Neuronal stem cell (in vitro differentiated cells): ENCODE results near the gene ABHD2.

Experiments used
- DNase-seq: peaks from one replicate; pipeline ENCODE4 v3.0.0-alpha.2; 2013; ENCODE audit warnings: low spot score
- H2AFZ ChIP-seq: one replicate; pipeline ENCODE4 v1.6.1; 2013; ENCODE audit warnings: mild to moderate bottlenecking, low read length, inconsistent platforms
- H2AK5ac ChIP-seq: 2 replicates; pipeline ENCODE4 v1.6.1; 2013; ENCODE audit warnings: low read depth, mild to moderate bottlenecking, inconsistent platforms, low read length, moderate library complexity, mixed read lengths
- H2BK120ac ChIP-seq: 2 replicates; pipeline ENCODE4 v1.6.1; 2013; ENCODE audit warnings: low read depth, mild to moderate bottlenecking, inconsistent platforms, low read length, moderate library complexity, mixed read lengths
- H2BK12ac ChIP-seq: one replicate; pipeline ENCODE4 v1.6.1; 2013; ENCODE audit warnings: low read length, inconsistent platforms
- H2BK15ac ChIP-seq: 2 replicates; pipeline ENCODE4 v1.6.1; 2013; ENCODE audit warnings: mild to moderate bottlenecking, low read length, inconsistent platforms, mixed read lengths
- H2BK5ac ChIP-seq: one replicate; pipeline ENCODE4 v1.6.1; 2013; ENCODE audit warnings: inconsistent platforms, mild to moderate bottlenecking, low read length, moderate library complexity
- H3K14ac ChIP-seq: one replicate; pipeline ENCODE4 v1.6.1; 2013; ENCODE audit warnings: low read length, inconsistent platforms
- H3K18ac ChIP-seq: 2 replicates; pipeline ENCODE4 v1.6.1; 2013; ENCODE audit warnings: low read length, inconsistent platforms
- H3K23ac ChIP-seq: 2 replicates; pipeline ENCODE4 v1.6.1; 2013; ENCODE audit warnings: low read depth, mild to moderate bottlenecking, mixed read lengths, low read length, inconsistent platforms; ENCODE audit not compliant: poor library complexity
- H3K27ac ChIP-seq: replicated peaks from 3 replicates; pipeline ENCODE4 v1.5.1; 2013; ENCODE audit warnings: low read length, inconsistent platforms
- H3K27me3 ChIP-seq, 3 experiments: 2 replicates each; pipeline ENCODE4 v1.6.1; 2013; ENCODE audit warnings: low read length in 3 of 3, mild to moderate bottlenecking in 2 of 3, inconsistent platforms in 1 of 3, low read depth in 1 of 3, mixed read lengths in 1 of 3, moderate library complexity in 1 of 3; ENCODE audit not compliant: control insufficient read depth in 3 of 3, insufficient read depth in 3 of 3
- H3K36me3 ChIP-seq, 2 donors: replicated peaks in 1 of 2; 2 replicates each; pipeline ENCODE4 v1.6.1; 2013; ENCODE audit warnings: low read length in 2 of 2; ENCODE audit not compliant: control insufficient read depth in 2 of 2, insufficient read depth in 2 of 2
- H3K4ac ChIP-seq: 2 replicates; pipeline ENCODE4 v1.6.1; 2013; ENCODE audit warnings: inconsistent platforms, mild to moderate bottlenecking, low read length, moderate library complexity
- H3K4me1 ChIP-seq, 2 donors: 1 replicate in 1 of 2; 2 replicates in 1 of 2; pipeline ENCODE4 v1.6.1; 2013; ENCODE audit warnings: low read length in 2 of 2, low read depth in 1 of 2; ENCODE audit not compliant: control insufficient read depth in 2 of 2, insufficient read depth in 1 of 2
- H3K4me2 ChIP-seq: one replicate; pipeline ENCODE4 v1.6.1; 2013; ENCODE audit warnings: mild to moderate bottlenecking, low read length, inconsistent platforms; ENCODE audit not compliant: insufficient read depth, poor library complexity, severe bottlenecking
- H3K4me3 ChIP-seq, 2 donors: 2 replicates each; pipeline ENCODE4 v1.5.1; 2013; ENCODE audit warnings: low read length in 2 of 2, mild to moderate bottlenecking in 2 of 2, inconsistent platforms in 1 of 2, moderate library complexity in 1 of 2
- H3K79me1 ChIP-seq: one replicate; pipeline ENCODE4 v1.6.1; 2013; ENCODE audit warnings: low read depth, mild to moderate bottlenecking, inconsistent platforms, low read length, moderate library complexity
- H3K9ac ChIP-seq: one replicate; pipeline ENCODE4 v1.6.1; 2013; ENCODE audit warnings: mild to moderate bottlenecking, low read depth, low read length, inconsistent platforms; ENCODE audit not compliant: poor library complexity
- H3K9me3 ChIP-seq, 2 donors: replicated peaks in 1 of 2; 2 replicates each; pipeline versions ENCODE3 to v1.6.1; 2013; ENCODE audit warnings: low read length in 2 of 2, mild to moderate bottlenecking in 2 of 2, inconsistent platforms in 1 of 2, low read depth in 1 of 2, mixed read lengths in 1 of 2, moderate library complexity in 1 of 2; ENCODE audit not compliant: control insufficient read depth in 2 of 2, insufficient read depth in 1 of 2
- H4K8ac ChIP-seq: one replicate; pipeline ENCODE4 v1.6.1; 2013; ENCODE audit warnings: low read depth, mild to moderate bottlenecking, inconsistent platforms, low read length, moderate library complexity
- H4K91ac ChIP-seq: one replicate; pipeline ENCODE4 v1.6.1; 2013; ENCODE audit warnings: low read length, low read depth, mild to moderate bottlenecking, inconsistent platforms; ENCODE audit not compliant: poor library complexity
- WGBS, 2 donors: extraction: QIAGEN DNeasy Blood & Tissue Kit; methylation state at CpG; one replicate each; pipeline ENCODE4 v1.1.7; 2013; ENCODE audit warnings: missing lambda C conversion rate in 2 of 2, mixed read lengths in 1 of 2; ENCODE audit not compliant: insufficient read length in 2 of 2, insufficient replicate concordance in 1 of 2; ENCODE audit errors: extremely low coverage in 2 of 2; 5-methylcytosine and 5-hydroxymethylcytosine counted together

Gene ABHD2

DNA sequence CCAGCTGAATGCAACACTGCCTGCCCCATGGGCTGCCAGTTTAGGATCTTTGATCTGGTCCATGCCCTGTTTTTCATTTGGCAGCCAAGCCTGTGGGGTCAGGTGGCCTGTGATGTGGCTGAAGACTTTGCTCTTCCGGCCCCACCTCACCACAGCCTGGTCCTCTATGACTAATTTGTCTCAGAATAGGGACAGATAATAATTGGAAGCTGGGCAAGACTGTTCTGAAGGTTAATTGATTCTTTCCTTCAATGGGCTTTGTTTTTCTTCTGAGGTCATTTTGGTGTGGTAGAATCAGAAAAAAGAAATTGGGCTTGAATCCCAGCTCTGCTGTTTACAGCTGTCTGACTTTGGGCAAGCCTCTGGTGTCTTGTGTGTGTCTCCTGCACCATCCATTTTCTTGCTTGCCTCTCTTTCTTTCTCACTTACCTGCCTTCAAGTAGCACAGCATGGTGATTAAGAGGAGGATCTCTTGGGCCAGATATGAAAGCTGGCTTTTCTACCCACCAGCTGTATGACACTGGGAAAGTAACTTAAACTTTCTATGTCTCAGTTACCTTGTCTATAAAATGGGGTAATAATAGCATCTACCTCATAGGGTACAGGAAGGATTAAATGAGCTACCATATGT lies 24.2 kb downstream of the ABHD2 start:
- no peak overlapping the region for H3K23ac ChIP-seq
- peaks cover 10 to 15% of the 10 kb centered on the region in 2 donors for H3K4me1 ChIP-seq
- H3K9ac ChIP-seq: no peak overlapping the region
- H2BK12ac ChIP-seq: no peak overlapping the region
- no peaks in the 10 kb centered on the region for H3K9me3 ChIP-seq
- H4K91ac ChIP-seq: no peak overlapping the region
- no peak overlapping the region for H3K18ac ChIP-seq
- no peak overlapping the region for H3K4me2 ChIP-seq
- H2AK5ac ChIP-seq: no peak overlapping the region
- H3K4me3 ChIP-seq: no peak overlapping the region
- peaks cover 3 to 18% of the 10 kb centered on the region in 2 donors for H3K36me3 ChIP-seq
- H3K79me1 ChIP-seq: no peaks in the 10 kb centered on the region
- H2AFZ ChIP-seq: no peak overlapping the region
- no peak overlapping the region for H4K8ac ChIP-seq
- no peak overlapping the region for H3K14ac ChIP-seq
- WGBS, 2 donors: no CpG with 5 or more reads among the region's 1 CpG
- H3K27me3 ChIP-seq: no peaks in the 10 kb centered on the region
- no peak overlapping the region for H2BK120ac ChIP-seq
- H3K4ac ChIP-seq: no peak overlapping the region
- H2BK15ac ChIP-seq: no peak overlapping the region
- no peak overlapping the region for H3K27ac ChIP-seq
- DNase-seq: no peak
- H2BK5ac ChIP-seq: no peak overlapping the region

- Histone ChIP-seq H3K9ac (no peak overlapping the region), H2BK120ac (no peak overlapping the region), H2BK15ac (no peak overlapping the region), H3K4me3 (no peak overlapping the region), H3K4ac (no peak overlapping the region), H4K91ac (no peak overlapping the region), H3K36me3 (peaks cover 5 to 18% of the 10 kb centered on the region in 2 donors), H3K14ac (no peak overlapping the region), H2AK5ac (no peak overlapping the region), H3K27ac (no peak overlapping the region), H3K4me2 (no peak overlapping the region), H2AFZ (no peak overlapping the region), H3K18ac (no peak overlapping the region), H2BK5ac (no peak overlapping the region), H3K4me1 (peaks cover 11 to 15% of the 10 kb centered on the region in 2 donors), H2BK12ac (no peak overlapping the region), H3K79me1 (no peaks in the 10 kb centered on the region), H3K27me3 (no peaks in the 10 kb centered on the region), H4K8ac (no peak overlapping the region), H3K23ac (no peak overlapping the region), H3K9me3 (no peaks in the 10 kb centered on the region)
- WGBS, 2 donors: no CpG with 5 or more reads among the region's 7 CpGs
- DNase-seq: no peak
Measured at GRCh38 chr15:89113296-89114024, 25.2 kb downstream of the ABHD2 start.

- Histone ChIP-seq H2BK12ac (no peak overlapping the region), H2BK5ac (no peak overlapping the region), H3K4me1 (peaks cover 11 to 15% of the 10 kb centered on the region in 2 donors), H3K18ac (no peak overlapping the region), H2BK15ac (no peak overlapping the region), H3K4me2 (no peak overlapping the region), H3K79me1 (no peaks in the 10 kb centered on the region), H4K8ac (no peak overlapping the region), H4K91ac (no peak overlapping the region), H2AFZ (no peak overlapping the region), H3K4me3 (no peak overlapping the region), H3K36me3 (peaks cover 5 to 31% of the 10 kb centered on the region in 2 donors), H3K27me3 (no peaks in the 10 kb centered on the region), H2BK120ac (no peak overlapping the region), H3K9ac (no peak overlapping the region), H2AK5ac (no peak overlapping the region), H3K27ac (no peak overlapping the region), H3K14ac (no peak overlapping the region), H3K4ac (no peak overlapping the region), H3K23ac (no peak overlapping the region), H3K9me3 (no peaks in the 10 kb centered on the region)
- WGBS, 2 donors: no CpG with 5 or more reads among the region's 3 CpGs
- DNase-seq: no peak
Measured at GRCh38 chr15:89114990-89115389, 26.7 kb downstream of the ABHD2 start.

DNA sequence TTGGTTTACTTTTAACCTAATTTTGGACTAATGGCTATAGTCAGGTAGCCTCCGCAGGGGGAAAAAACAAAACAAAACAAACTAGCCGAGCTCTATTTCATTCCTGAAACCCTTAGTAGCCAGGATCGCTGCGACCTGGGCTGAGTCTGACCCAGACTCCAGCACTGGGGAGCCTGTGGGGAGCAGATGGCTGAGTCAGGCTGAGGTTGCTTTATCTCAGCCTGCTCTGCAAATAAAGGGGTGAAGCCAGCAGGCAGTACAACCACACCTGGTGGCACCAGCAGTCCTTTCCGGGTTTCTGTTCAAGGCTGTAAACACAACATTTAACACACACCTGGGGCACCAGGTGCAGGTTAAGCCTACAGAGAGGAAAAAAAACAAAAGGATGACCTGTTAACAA lies 27.3 kb downstream of the ABHD2 start:
- Histone ChIP-seq H4K8ac (no peak overlapping the region), H3K4me1 (peaks cover 11 to 15% of the 10 kb centered on the region in 2 donors), H3K4ac (no peak overlapping the region), H3K9ac (no peak overlapping the region), H2BK12ac (no peak overlapping the region), H3K27me3 (no peaks in the 10 kb centered on the region), H3K4me3 (no peak overlapping the region), H3K36me3 (peaks cover 5 to 33% of the 10 kb centered on the region in 2 donors), H2AFZ (no peak overlapping the region), H3K4me2 (no peak overlapping the region), H3K79me1 (no peaks in the 10 kb centered on the region), H3K18ac (no peak overlapping the region), H3K9me3 (no peaks in the 10 kb centered on the region), H3K27ac (no peak overlapping the region), H3K23ac (no peak overlapping the region), H4K91ac (no peak overlapping the region), H2AK5ac (no peak overlapping the region), H3K14ac (no peak overlapping the region), H2BK120ac (no peak overlapping the region), H2BK5ac (no peak overlapping the region), H2BK15ac (no peak overlapping the region)
- DNase-seq: no peak
- no CpG with 5 or more reads among the region's 5 CpGs for WGBS, 2 donors
